ENCODE results near the gene S100A8.
"Not testable (repeated sequence)": the region's sequence is repeated elsewhere in the genome, so short reads cannot be mapped to it uniquely, and the experiment has no call there.

Gene S100A8

DNA sequence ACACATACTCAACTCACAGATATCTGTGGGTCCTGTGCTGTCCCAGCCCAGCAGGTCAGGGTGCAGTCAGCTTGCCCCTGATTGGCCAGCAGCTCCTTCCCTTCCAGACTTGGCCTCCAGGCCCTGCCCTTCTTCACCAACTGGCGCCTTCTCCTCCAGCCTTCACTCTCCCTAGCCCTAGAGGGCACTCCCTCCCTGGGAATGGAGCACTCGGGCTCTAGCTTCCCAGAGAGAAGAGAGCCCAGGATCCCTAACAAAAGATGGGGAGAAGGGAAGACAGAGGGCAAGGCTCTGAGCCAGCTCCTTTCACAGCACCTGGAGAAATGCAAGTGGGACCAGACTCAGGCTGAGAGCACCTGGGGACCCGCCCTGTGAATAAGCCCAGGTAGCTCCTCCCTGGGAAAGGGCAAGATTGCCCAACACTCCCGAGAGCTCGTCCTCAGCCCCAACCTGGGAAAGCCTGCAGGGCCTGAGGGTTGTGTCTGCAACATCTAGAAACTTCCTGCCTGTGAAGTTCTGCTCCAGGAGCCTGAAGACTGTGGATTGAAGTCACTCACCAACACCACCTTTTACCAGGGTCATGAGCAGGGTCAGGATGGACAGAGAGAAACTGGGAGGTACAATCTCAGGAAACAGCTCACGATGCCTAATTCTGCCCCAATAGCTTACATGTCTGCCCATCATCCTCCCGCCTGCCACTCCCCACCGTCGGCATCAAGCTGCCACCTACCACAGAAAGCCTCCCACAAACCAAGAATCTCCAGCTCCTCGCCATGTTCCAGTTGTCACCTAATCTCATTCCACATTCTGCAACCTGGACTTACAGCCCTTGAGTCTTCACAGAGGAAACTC is 42.1 kb downstream of the S100A8 start, which contains the start of gene PGLYRP4:
Gene PGLYRP4, minus strand, starts transcription at position 331 of the 852 bp plus-strand sequence. CDS start 909 bp downstream, outside the sequence.
- Histone ChIP-seq H3K9me3 (ENCODE audit: control insufficient read depth, low read length) (no peaks in the 10 kb centered on the region), H3K36me3 (ENCODE audit: control insufficient read depth, insufficient read depth, low read length, severe bottlenecking) (no peaks in the 10 kb centered on the region), H3K9ac (ENCODE audit: low read length) (no peak within 1 kb of the TSS), H3K4me3 (ENCODE audit: low read length) (no peak within 1 kb of the TSS), H3K4me1 (ENCODE audit: control insufficient read depth, insufficient read depth, low read length) (no peaks in the 10 kb centered on the region), H3K27me3 (replicated peaks; ENCODE audit: control insufficient read depth, insufficient read depth, low read length) (peaks cover 71% of the 10 kb centered on the region)
- DNase-seq (ENCODE audit: low read depth) = no peak

DNA sequence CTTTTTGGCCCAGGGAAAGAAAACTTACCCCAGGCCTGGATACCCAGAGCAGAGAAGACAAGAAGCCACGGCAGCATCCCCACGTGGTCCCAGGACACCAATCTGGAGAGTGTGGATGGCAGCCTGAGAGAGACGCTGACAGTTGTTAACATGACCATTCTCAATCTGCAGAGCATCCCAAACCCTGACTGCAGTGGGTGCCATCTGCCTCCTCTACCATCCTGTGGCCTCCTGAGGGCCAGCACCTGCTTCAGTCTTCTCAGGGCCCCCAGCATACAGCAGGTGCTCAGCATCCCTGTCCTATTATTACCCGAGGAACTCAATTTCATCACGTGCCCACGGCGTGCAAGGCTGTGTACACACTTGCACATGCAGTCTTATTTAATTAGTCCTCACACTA is 43.0 kb downstream of the S100A8 start:
- H3K4me1 ChIP-seq (ENCODE audit: control insufficient read depth, insufficient read depth, low read length) = no peaks in the 10 kb centered on the region
- no peaks in the 10 kb centered on the region for H3K36me3 ChIP-seq (ENCODE audit: control insufficient read depth, insufficient read depth, low read length, severe bottlenecking)
- no peak overlapping the region for H3K4me3 ChIP-seq (ENCODE audit: low read length)
- H3K9ac ChIP-seq (ENCODE audit: low read length) = no peak overlapping the region
- H3K27me3 ChIP-seq (replicated peaks; ENCODE audit: control insufficient read depth, insufficient read depth, low read length) = peaks cover 73% of the 10 kb centered on the region
- no peaks in the 10 kb centered on the region for H3K9me3 ChIP-seq (ENCODE audit: control insufficient read depth, low read length)
- DNase-seq (ENCODE audit: low read depth) = no peak

GRCh38 chr1:153347049-153347448 is 43.8 kb downstream of the S100A8 start:
- not testable (repeated sequence) for H3K4me3 ChIP-seq (ENCODE audit: low read length); H3K9me3 ChIP-seq (ENCODE audit: control insufficient read depth, low read length); H3K9ac ChIP-seq (ENCODE audit: low read length); H3K36me3 ChIP-seq (ENCODE audit: control insufficient read depth, insufficient read depth, low read length, severe bottlenecking); H3K4me1 ChIP-seq (ENCODE audit: control insufficient read depth, insufficient read depth, low read length); DNase-seq (ENCODE audit: low read depth)
- peaks cover 77% of the 10 kb centered on the region for H3K27me3 ChIP-seq (replicated peaks; ENCODE audit: control insufficient read depth, insufficient read depth, low read length)

GRCh38 chr1:153346077-153346723 is 44.7 kb downstream of the S100A8 start:
- Histone ChIP-seq H3K9me3 (ENCODE audit: control insufficient read depth, low read length) (no peaks in the 10 kb centered on the region), H3K9ac (ENCODE audit: low read length) (no peak overlapping the region), H3K27me3 (replicated peaks; ENCODE audit: control insufficient read depth, insufficient read depth, low read length) (peaks cover 83% of the 10 kb centered on the region), H3K4me3 (ENCODE audit: low read length) (no peak overlapping the region), H3K4me1 (ENCODE audit: control insufficient read depth, insufficient read depth, low read length) (no peaks in the 10 kb centered on the region), H3K36me3 (ENCODE audit: control insufficient read depth, insufficient read depth, low read length, severe bottlenecking) (no peaks in the 10 kb centered on the region)
- DNase-seq (ENCODE audit: low read depth) = no peak

DNA sequence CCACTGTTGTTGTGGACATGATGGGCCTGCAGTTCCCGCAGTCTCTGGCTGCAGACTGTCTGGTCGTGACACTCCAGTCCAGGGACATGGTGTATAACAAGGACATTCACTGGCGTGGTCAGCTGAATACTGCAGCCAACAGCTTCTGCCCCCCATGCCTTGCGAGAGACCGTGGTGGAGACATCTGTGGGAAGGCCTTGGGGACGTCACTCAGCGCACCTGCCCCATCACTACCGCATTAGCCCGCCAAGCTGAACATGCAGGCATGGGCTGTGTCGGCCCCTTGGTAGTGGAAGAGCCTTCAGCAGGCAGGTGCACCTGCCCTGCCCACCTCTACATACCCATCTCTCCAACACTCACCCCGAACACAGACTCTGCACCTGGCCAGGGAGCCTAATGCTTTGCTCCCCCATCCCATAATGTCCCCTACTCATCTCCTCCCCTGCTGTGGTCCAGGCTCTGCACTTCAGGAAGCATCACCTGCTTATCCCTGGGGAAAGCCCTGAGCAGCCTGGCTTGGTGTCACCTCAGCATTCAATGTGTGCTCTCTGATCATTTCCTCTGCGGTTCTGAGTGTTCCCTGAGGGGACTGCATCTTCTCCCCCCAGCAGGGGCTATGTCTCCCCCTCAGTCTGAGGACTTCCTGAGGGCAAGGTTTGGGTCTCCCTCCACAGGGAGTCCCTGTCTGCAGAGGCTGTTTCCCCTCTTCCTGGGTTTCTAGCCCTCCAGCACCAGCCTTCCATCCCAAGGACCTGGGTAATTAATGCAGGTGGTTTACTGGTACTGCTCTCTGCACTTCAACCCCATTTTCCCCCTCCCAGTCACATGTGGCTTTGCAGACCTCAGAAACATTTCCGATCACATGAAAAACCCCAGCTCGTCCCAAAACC is 45.4 kb downstream of the S100A8 start:
- no peak for DNase-seq (ENCODE audit: low read depth)
- Histone ChIP-seq H3K27me3 (replicated peaks; ENCODE audit: control insufficient read depth, insufficient read depth, low read length) (peaks cover 80% of the 10 kb centered on the region), H3K9ac (ENCODE audit: low read length) (no peak overlapping the region), H3K36me3 (ENCODE audit: control insufficient read depth, insufficient read depth, low read length, severe bottlenecking) (no peaks in the 10 kb centered on the region), H3K9me3 (ENCODE audit: control insufficient read depth, low read length) (no peaks in the 10 kb centered on the region), H3K4me1 (ENCODE audit: control insufficient read depth, insufficient read depth, low read length) (no peaks in the 10 kb centered on the region), H3K4me3 (ENCODE audit: low read length) (no peak overlapping the region)

DNA sequence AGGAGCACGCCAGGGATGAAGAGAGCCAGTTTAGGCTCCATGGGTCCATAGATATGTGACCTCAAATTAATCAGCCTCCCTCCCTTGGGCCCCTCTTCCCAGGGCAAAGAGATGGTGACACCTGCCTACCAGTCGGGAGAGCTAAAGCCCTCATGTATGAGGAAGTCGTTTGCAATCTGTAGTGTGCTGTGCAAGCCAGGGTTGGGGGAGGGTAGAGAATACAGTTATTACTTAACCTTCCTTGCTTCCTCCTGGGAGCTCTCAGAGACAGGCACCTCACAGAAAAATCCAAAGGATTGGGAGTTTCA is 46.2 kb downstream of the S100A8 start:
- DNase-seq (ENCODE audit: low read depth) = no peak
- no peaks in the 10 kb centered on the region for H3K4me1 ChIP-seq (ENCODE audit: control insufficient read depth, insufficient read depth, low read length)
- no peaks in the 10 kb centered on the region for H3K36me3 ChIP-seq (ENCODE audit: control insufficient read depth, insufficient read depth, low read length, severe bottlenecking)
- no peak overlapping the region for H3K4me3 ChIP-seq (ENCODE audit: low read length)
- no peaks in the 10 kb centered on the region for H3K9me3 ChIP-seq (ENCODE audit: control insufficient read depth, low read length)
- peaks cover 78% of the 10 kb centered on the region for H3K27me3 ChIP-seq (replicated peaks; ENCODE audit: control insufficient read depth, insufficient read depth, low read length)
- no peak overlapping the region for H3K9ac ChIP-seq (ENCODE audit: low read length)

DNA sequence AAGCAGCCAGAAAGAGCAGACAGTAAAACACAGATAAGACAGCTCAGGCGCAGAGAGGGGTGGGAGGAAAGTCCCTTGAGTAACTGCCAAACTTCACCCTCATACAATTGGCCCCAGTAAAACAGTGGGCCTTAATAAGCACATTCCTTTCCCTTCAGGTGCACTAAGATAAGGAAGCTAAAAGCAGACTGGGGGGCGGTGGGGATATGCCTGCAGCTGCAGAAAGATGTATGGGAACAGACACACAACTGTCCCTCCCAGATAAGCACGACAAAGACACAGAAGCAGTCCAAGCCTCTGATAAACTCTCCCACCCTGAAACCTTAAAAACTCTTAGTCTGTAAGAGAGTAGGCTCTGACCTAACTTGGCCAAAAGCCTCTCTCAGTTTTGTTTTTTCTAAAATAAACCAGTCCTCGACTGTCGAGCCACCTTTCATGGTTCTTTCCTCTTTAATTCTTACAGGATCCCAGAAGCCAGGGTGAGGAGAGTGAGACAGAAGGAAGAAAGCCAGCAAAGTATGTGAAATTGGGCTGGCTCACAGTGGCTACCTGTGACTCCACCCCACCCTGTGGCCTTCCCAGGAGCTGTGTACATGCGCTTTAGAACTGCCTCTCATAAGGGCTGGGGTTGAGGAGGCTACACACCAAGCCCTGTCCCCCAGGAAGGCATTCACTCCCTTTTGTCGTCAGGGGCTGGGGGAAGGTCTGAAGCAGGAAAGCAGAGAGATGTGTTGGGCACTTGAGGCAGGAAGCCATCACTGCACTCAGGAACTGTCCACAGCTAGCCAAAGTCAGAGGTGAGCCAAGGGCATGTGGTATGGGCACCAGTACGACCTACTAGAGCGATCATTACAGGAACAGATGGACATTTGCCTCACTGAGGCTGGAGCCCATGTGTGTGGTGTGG is 46.8 kb downstream of the S100A8 start:
- H3K9me3 ChIP-seq (ENCODE audit: control insufficient read depth, low read length) = no peaks in the 10 kb centered on the region
- no peak for DNase-seq (ENCODE audit: low read depth)
- peaks cover 73% of the 10 kb centered on the region for H3K27me3 ChIP-seq (replicated peaks; ENCODE audit: control insufficient read depth, insufficient read depth, low read length)
- no peak overlapping the region for H3K9ac ChIP-seq (ENCODE audit: low read length)
- H3K4me1 ChIP-seq (ENCODE audit: control insufficient read depth, insufficient read depth, low read length) = no peaks in the 10 kb centered on the region
- H3K36me3 ChIP-seq (ENCODE audit: control insufficient read depth, insufficient read depth, low read length, severe bottlenecking) = no peaks in the 10 kb centered on the region
- H3K4me3 ChIP-seq (ENCODE audit: low read length) = no peak overlapping the region

- Histone ChIP-seq H3K36me3 (ENCODE audit: control insufficient read depth, insufficient read depth, low read length, severe bottlenecking) (no peaks in the 10 kb centered on the region), H3K9me3 (ENCODE audit: control insufficient read depth, low read length) (no peaks in the 10 kb centered on the region), H3K4me3 (ENCODE audit: low read length) (no peak overlapping the region), H3K9ac (ENCODE audit: low read length) (no peak overlapping the region), H3K27me3 (replicated peaks; ENCODE audit: control insufficient read depth, insufficient read depth, low read length) (peaks cover 67% of the 10 kb centered on the region), H3K4me1 (ENCODE audit: control insufficient read depth, insufficient read depth, low read length) (no peaks in the 10 kb centered on the region)
- DNase-seq (ENCODE audit: low read depth) = no peak
Observed at GRCh38 chr1:153343040-153343681, 47.7 kb downstream of the S100A8 start.

- DNase-seq (ENCODE audit: low read depth) = no peak
Observed at GRCh38 chr1:153342178-153342577, 48.7 kb downstream of the S100A8 start.

DNA sequence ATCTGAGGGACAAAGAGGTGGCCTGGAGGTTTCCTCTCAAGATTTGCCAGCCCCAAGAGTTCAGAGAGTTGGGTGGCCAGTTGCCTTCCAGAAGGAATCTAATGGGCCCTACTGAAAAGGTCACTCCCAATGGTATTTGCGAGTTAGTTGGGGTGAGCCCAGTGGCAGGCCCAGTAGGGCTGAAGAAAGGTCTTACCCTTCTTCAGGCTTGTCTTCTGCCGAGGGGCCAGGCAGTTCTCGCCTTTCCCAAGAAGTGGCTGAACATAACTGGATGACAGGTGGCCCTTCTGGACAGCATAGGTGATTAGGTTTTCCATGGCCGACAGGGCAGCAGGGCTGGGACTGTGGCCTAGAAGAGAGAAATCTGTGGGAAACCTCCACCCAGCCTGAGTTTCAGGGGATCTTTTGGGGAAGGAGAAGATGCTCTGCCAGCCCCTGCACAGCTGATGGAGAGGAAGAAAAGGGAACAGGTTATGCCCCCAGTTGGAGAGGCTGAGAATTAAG is 49.4 kb downstream of the S100A8 start:
- peaks cover 63% of the 10 kb centered on the region for H3K27me3 ChIP-seq (replicated peaks; ENCODE audit: control insufficient read depth, insufficient read depth, low read length)
- no peak overlapping the region for H3K4me3 ChIP-seq (ENCODE audit: low read length)
- no peak overlapping the region for H3K9ac ChIP-seq (ENCODE audit: low read length)
- no peaks in the 10 kb centered on the region for H3K4me1 ChIP-seq (ENCODE audit: control insufficient read depth, insufficient read depth, low read length)
- H3K9me3 ChIP-seq (ENCODE audit: control insufficient read depth, low read length) = no peaks in the 10 kb centered on the region
- no peaks in the 10 kb centered on the region for H3K36me3 ChIP-seq (ENCODE audit: control insufficient read depth, insufficient read depth, low read length, severe bottlenecking)
- no peak for DNase-seq (ENCODE audit: low read depth)

More at GRCh38 chr1:153342178-153342577, 48.7 kb downstream of the S100A8 start:
- H3K27me3 ChIP-seq (replicated peaks; ENCODE audit: control insufficient read depth, insufficient read depth, low read length) = peaks cover 68% of the 10 kb centered on the region
- no peak overlapping the region for H3K4me3 ChIP-seq (ENCODE audit: low read length)
- no peak overlapping the region for H3K9ac ChIP-seq (ENCODE audit: low read length)
- no peaks in the 10 kb centered on the region for H3K4me1 ChIP-seq (ENCODE audit: control insufficient read depth, insufficient read depth, low read length)
- H3K36me3 ChIP-seq (ENCODE audit: control insufficient read depth, insufficient read depth, low read length, severe bottlenecking) = no peaks in the 10 kb centered on the region
- no peaks in the 10 kb centered on the region for H3K9me3 ChIP-seq (ENCODE audit: control insufficient read depth, low read length)
